Keratinocyte (primary cell): ENCODE measurements around the gene PRKACA.

ENCODE experiments used
- EZH2 ChIP-seq: IDR thresholded peaks from one replicate; pipeline ENCODE4 v1.6.1; 2012; ENCODE audit warnings: inconsistent platforms, mild to moderate bottlenecking, low read length, moderate library complexity
- TF ChIP-seq, protein P1 (sequence below), 3 experiments: IDR thresholded peaks in 1 of 3; conservative IDR thresholded peaks in 1 of 3; optimal IDR thresholded peaks in 1 of 3; 2 replicates in 2 of 3; 3 replicates in 1 of 3; pipeline versions ENCODE3 to v1.5.1; 2011; ENCODE audit warnings: low read length in 3 of 3, mild to moderate bottlenecking in 3 of 3, moderate library complexity in 2 of 3, control low read depth in 1 of 3, inconsistent platforms in 1 of 3; ENCODE audit not compliant: insufficient read depth in 2 of 3; ENCODE audit errors: extremely low read depth in 1 of 3

GRCh38 chr19:14150041-14150769 is 32.6 kb upstream of the PRKACA start:
- TF ChIP-seq, protein P1, sequence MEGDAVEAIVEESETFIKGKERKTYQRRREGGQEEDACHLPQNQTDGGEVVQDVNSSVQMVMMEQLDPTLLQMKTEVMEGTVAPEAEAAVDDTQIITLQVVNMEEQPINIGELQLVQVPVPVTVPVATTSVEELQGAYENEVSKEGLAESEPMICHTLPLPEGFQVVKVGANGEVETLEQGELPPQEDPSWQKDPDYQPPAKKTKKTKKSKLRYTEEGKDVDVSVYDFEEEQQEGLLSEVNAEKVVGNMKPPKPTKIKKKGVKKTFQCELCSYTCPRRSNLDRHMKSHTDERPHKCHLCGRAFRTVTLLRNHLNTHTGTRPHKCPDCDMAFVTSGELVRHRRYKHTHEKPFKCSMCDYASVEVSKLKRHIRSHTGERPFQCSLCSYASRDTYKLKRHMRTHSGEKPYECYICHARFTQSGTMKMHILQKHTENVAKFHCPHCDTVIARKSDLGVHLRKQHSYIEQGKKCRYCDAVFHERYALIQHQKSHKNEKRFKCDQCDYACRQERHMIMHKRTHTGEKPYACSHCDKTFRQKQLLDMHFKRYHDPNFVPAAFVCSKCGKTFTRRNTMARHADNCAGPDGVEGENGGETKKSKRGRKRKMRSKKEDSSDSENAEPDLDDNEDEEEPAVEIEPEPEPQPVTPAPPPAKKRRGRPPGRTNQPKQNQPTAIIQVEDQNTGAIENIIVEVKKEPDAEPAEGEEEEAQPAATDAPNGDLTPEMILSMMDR (optimal IDR thresholded peaks at IDR 0.05 in 1 of 3, IDR thresholded peaks at IDR 0.05 in 1 of 3, conservative IDR thresholded peaks at IDR 0.05 in 1 of 3; ENCODE audit: extremely low read depth in 1 of 3, insufficient read depth in 2 of 3, low read length in 3 of 3) = no peak
- no peak for TF ChIP-seq EZH2
